Measurements from ENCODE around the gene SLC6A8.

Gene SLC6A8

GRCh38 chrX:153648358-153649177, 39.2 kb upstream of the SLC6A8 start:
- DNase-seq (ENCODE audit: low read depth in 1 of 2, low spot score in 1 of 2) = no peak

- no peak for DNase-seq (ENCODE audit: low read depth in 1 of 2, low spot score in 1 of 2)
Measured at GRCh38 chrX:153649178-153649914, 38.4 kb upstream of the SLC6A8 start.

GRCh38 chrX:153649915-153650782, 37.6 kb upstream of the SLC6A8 start:
- no peak for DNase-seq (ENCODE audit: low read depth in 1 of 2, low spot score in 1 of 2)

- no peak for DNase-seq (ENCODE audit: low read depth in 1 of 2, low spot score in 1 of 2)
Measured at GRCh38 chrX:153650959-153651358, 36.8 kb upstream of the SLC6A8 start.

- DNase-seq (ENCODE audit: low read depth in 1 of 2, low spot score in 1 of 2) = no peak
Measured at GRCh38 chrX:153651540-153652079, 36.1 kb upstream of the SLC6A8 start.

- DNase-seq (ENCODE audit: low read depth in 1 of 2, low spot score in 1 of 2) = no peak
Measured at GRCh38 chrX:153653556-153653955, 34.2 kb upstream of the SLC6A8 start.

- no peak for DNase-seq (ENCODE audit: low read depth in 1 of 2, low spot score in 1 of 2)
Measured at GRCh38 chrX:153657161-153657560, 30.6 kb upstream of the SLC6A8 start.

GRCh38 chrX:153659268-153659667, 28.5 kb upstream of the SLC6A8 start:
- no peak for DNase-seq (ENCODE audit: low read depth in 1 of 2, low spot score in 1 of 2)

- DNase-seq (ENCODE audit: low read depth in 1 of 2, low spot score in 1 of 2) = peak; percentile 22 to 42
Measured at GRCh38 chrX:153662266-153662665, 25.5 kb upstream of the SLC6A8 start.

GRCh38 chrX:153665726-153666306, 21.9 kb upstream of the SLC6A8 start:
- no peak for DNase-seq (ENCODE audit: low read depth in 1 of 2, low spot score in 1 of 2)

- no peak for DNase-seq (ENCODE audit: low read depth in 1 of 2, low spot score in 1 of 2)
Measured at GRCh38 chrX:153667281-153667955, 20.3 kb upstream of the SLC6A8 start.

GRCh38 chrX:153667956-153668396, 19.8 kb upstream of the SLC6A8 start:
- DNase-seq (ENCODE audit: low read depth in 1 of 2, low spot score in 1 of 2) = peak; percentile 44 to 70

- no peak for DNase-seq (ENCODE audit: low read depth in 1 of 2, low spot score in 1 of 2)
Measured at GRCh38 chrX:153668423-153669173, 19.1 kb upstream of the SLC6A8 start.

- DNase-seq (ENCODE audit: low read depth in 1 of 2, low spot score in 1 of 2) = no peak
Measured at GRCh38 chrX:153669174-153669890, 18.4 kb upstream of the SLC6A8 start.

- DNase-seq (ENCODE audit: low read depth in 1 of 2, low spot score in 1 of 2) = no peak
Measured at GRCh38 chrX:153669901-153670731, 17.6 kb upstream of the SLC6A8 start.

- DNase-seq (ENCODE audit: low read depth in 1 of 2, low spot score in 1 of 2) = no peak
Measured at GRCh38 chrX:153670748-153671588, 16.8 kb upstream of the SLC6A8 start.

Measured in stimulated activated CD4-positive, alpha-beta T cell treated with anti-CD3 and anti-CD28 coated beads, Interleukin-15, amount 100 ng/mL, for 1 hour (primary cell).